HepG2 (cell line): ENCODE results near the gene TBC1D20. TPM values are rescaled to one million over a fixed set of nuclear protein-coding genes. Genes with fewer than 3 reads are reported as not detected.

Experiments
- CHCHD3 ChIP-seq: sonication (generic); formaldehyde crosslinking; IDR thresholded peaks from 2 replicates; pipeline ENCODE4 v1.8.0; 2022; ENCODE audit warnings: mild to moderate bottlenecking, missing genetic modification reagents, moderate library complexity
- FLYWCH1 ChIP-seq: sonication (generic); formaldehyde crosslinking; IDR thresholded peaks from 2 replicates; pipeline ENCODE4 v1.8.1; 2023; ENCODE audit warnings: mild to moderate bottlenecking, missing genetic modification reagents
- GZF1 ChIP-seq: sonication (generic); formaldehyde crosslinking; IDR thresholded peaks from 2 replicates; pipeline ENCODE4 v1.5.1; 2020; ENCODE audit warnings: mild to moderate bottlenecking, missing genetic modification reagents
- HNF1A ChIP-seq, 2 experiments: sonication (generic) in 1 of 2; formaldehyde crosslinking in 1 of 2; IDR thresholded peaks; 2 replicates each; pipeline versions ENCODE4 v1.4.0 to v1.6.1; 2016 to 2020; ENCODE audit warnings: borderline replicate concordance in 1 of 2, low read depth in 1 of 2, mild to moderate bottlenecking in 1 of 2, missing genetic modification reagents in 1 of 2
- HOXD1 ChIP-seq: sonication (generic); formaldehyde crosslinking; IDR thresholded peaks from 2 replicates; pipeline ENCODE4 v1.5.0; 2020; ENCODE audit warnings: missing genetic modification reagents
- KLF15 ChIP-seq: sonication (generic); formaldehyde crosslinking; IDR thresholded peaks from 2 replicates; pipeline ENCODE4 v1.8.1; 2023; ENCODE audit warnings: borderline replicate concordance, mild to moderate bottlenecking, inconsistent platforms, missing genetic modification reagents, mixed read lengths
- MED1 ChIP-seq: sonication (generic); formaldehyde crosslinking; IDR thresholded peaks from 2 replicates; pipeline ENCODE4 v1.4.0; 2020; ENCODE audit warnings: missing genetic modification reagents
- NR1H2 ChIP-seq: sonication (generic); formaldehyde crosslinking; IDR thresholded peaks from 2 replicates; pipeline ENCODE4 v1.8.1; 2022; ENCODE audit warnings: low read depth, missing genetic modification reagents, borderline replicate concordance
- POLR2G ChIP-seq: fragments of 200-400 bp; formaldehyde crosslinking; IDR thresholded peaks from 2 replicates; pipeline ENCODE4 v1.6.1; 2018; ENCODE audit warnings: mild to moderate bottlenecking, low read depth, low read length, moderate library complexity
- SALL1 ChIP-seq: sonication (generic); formaldehyde crosslinking; IDR thresholded peaks from 2 replicates; pipeline ENCODE4 v1.8.0; 2022; ENCODE audit warnings: mild to moderate bottlenecking, missing genetic modification reagents
- SP2 ChIP-seq: sonication (generic); formaldehyde crosslinking; IDR thresholded peaks from 2 replicates; pipeline ENCODE4 v1.5.1; 2020; ENCODE audit warnings: mild to moderate bottlenecking, missing genetic modification reagents
- TBP ChIP-seq: sonication (generic); formaldehyde crosslinking; IDR thresholded peaks from 2 replicates; pipeline ENCODE4 v1.5.0; 2020; ENCODE audit warnings: missing genetic modification reagents
- ZFX ChIP-seq: sonication (generic); formaldehyde crosslinking; IDR thresholded peaks from 2 replicates; pipeline ENCODE4 v1.4.0; 2020; ENCODE audit warnings: mild to moderate bottlenecking, low read depth, missing genetic modification reagents, moderate library complexity
- ZNF12 ChIP-seq: sonication (generic); formaldehyde crosslinking; IDR thresholded peaks from 2 replicates; pipeline ENCODE4 v1.5.0; 2020; ENCODE audit warnings: missing genetic modification reagents
- ZNF275 ChIP-seq: sonication (generic); formaldehyde crosslinking; IDR thresholded peaks from 2 replicates; pipeline ENCODE4 v1.8.0; 2022; ENCODE audit warnings: missing genetic modification reagents, mild to moderate bottlenecking, inconsistent platforms, borderline replicate concordance
- ZNF652 ChIP-seq: IDR thresholded peaks from 2 replicates; pipeline ENCODE4 v1.6.1; 2016; ENCODE audit warnings: low read depth, borderline replicate concordance
- ZNF790 ChIP-seq: sonication (generic); formaldehyde crosslinking; IDR thresholded peaks from 2 replicates; pipeline ENCODE4 v1.8.0; 2022; ENCODE audit warnings: missing genetic modification reagents, mild to moderate bottlenecking, borderline replicate concordance
- ZSCAN29 ChIP-seq: sonication (generic); formaldehyde crosslinking; conservative IDR thresholded peaks from 2 replicates; pipeline ENCODE4 v1.4.0; 2020; ENCODE audit warnings: mild to moderate bottlenecking, missing genetic modification reagents
- polyA plus RNA-seq, 8 experiments: library from polyadenylated mRNA; depleted of rRNA in 3 of 8; stranded (reverse) in 7 of 8; unstranded in 1 of 8; fragments of >200 nt; fragmentation: Illumina TruSeq in 4 of 8; extraction: Trizol in 4 of 8; gene quantifications; 2 replicates each; pipeline versions ENCODE4 v1.2.1 to v1.2.3, GENCODE V29; 2011 to 2016; ENCODE audit warnings: low read depth in 4 of 8, missing spikeins in 1 of 8, mixed read lengths in 1 of 8; ENCODE audit not compliant: insufficient read depth in 1 of 8
- total RNA-seq, 5 experiments: library from RNA; depleted of rRNA; stranded (reverse); fragments of >200 nt; fragmentation: Illumina TruSeq; extraction: Trizol; gene quantifications; 2 replicates each; pipeline ENCODE4 v1.2.3, GENCODE V29; 2016; ENCODE audit warnings: low read depth in 1 of 5
- TF ChIP-seq, protein P1 (sequence below): sonication (generic); formaldehyde crosslinking; IDR thresholded peaks from 2 replicates; pipeline ENCODE4 v1.4.0; 2020; ENCODE audit warnings: mild to moderate bottlenecking, missing genetic modification reagents
- TF ChIP-seq, protein P2 (sequence below): sonication (generic); formaldehyde crosslinking; IDR thresholded peaks from 2 replicates; pipeline ENCODE4 v1.8.1; 2023; ENCODE audit warnings: mild to moderate bottlenecking, missing genetic modification reagents, borderline replicate concordance

Gene TBC1D20
- total and polyA plus RNA-seq, 2 of the 13 experiments (the other 11 are each of a cell fraction or from before 2014, with no cell fraction given): 36.6 to 47.1 TPM

GRCh38 chr20:408843-409696, 53.3 kb downstream of the TBC1D20 start (continued):
- TF ChIP-seq HNF1A (IDR thresholded peaks at IDR 0.05; ENCODE audit: low read depth): no peak
- TF ChIP-seq HNF1A (CRISPR knock-in tag; IDR thresholded peaks at IDR 0.05; ENCODE audit: borderline replicate concordance): no peak
- TF ChIP-seq, protein P1, sequence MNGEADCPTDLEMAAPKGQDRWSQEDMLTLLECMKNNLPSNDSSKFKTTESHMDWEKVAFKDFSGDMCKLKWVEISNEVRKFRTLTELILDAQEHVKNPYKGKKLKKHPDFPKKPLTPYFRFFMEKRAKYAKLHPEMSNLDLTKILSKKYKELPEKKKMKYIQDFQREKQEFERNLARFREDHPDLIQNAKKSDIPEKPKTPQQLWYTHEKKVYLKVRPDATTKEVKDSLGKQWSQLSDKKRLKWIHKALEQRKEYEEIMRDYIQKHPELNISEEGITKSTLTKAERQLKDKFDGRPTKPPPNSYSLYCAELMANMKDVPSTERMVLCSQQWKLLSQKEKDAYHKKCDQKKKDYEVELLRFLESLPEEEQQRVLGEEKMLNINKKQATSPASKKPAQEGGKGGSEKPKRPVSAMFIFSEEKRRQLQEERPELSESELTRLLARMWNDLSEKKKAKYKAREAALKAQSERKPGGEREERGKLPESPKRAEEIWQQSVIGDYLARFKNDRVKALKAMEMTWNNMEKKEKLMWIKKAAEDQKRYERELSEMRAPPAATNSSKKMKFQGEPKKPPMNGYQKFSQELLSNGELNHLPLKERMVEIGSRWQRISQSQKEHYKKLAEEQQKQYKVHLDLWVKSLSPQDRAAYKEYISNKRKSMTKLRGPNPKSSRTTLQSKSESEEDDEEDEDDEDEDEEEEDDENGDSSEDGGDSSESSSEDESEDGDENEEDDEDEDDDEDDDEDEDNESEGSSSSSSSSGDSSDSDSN (CRISPR knock-in tag): peak; percentile 48
- TF ChIP-seq SALL1: peak; percentile 9; the same call in 1 of the 2 replicates
- TF ChIP-seq HOXD1 (CRISPR knock-in tag): peak; percentile 12; the same call in 1 of the 2 replicates
- peak; percentile 90 for TF ChIP-seq ZSCAN29 (CRISPR knock-in tag)
- TF ChIP-seq ZNF12 (CRISPR knock-in tag): 0 out of 2 replicates have a peak, but pooled peaks have one; percentile 14
- TF ChIP-seq TBP (CRISPR knock-in tag): no peak
- peak; percentile 90; the same call in 1 of the 2 replicates for TF ChIP-seq ZNF275
- 0 out of 2 replicates have a peak, but pooled peaks have one; percentile 21 for TF ChIP-seq FLYWCH1 (CRISPR knock-in tag)
- no peak for TF ChIP-seq CHCHD3 (CRISPR knock-in tag)
- 0 out of 2 replicates have a peak, but pooled peaks have one; percentile 16 for TF ChIP-seq ZNF790 (CRISPR knock-in tag)
- TF ChIP-seq MED1 (CRISPR knock-in tag): no peak; the same call in 1 of the 2 replicates
- no peak; the same call in 1 of the 2 replicates for TF ChIP-seq NR1H2
- 0 out of 2 replicates have a peak, but pooled peaks have one; percentile 10 for TF ChIP-seq KLF15
- peak; percentile 1 for TF ChIP-seq POLR2G
- TF ChIP-seq, protein P2, sequence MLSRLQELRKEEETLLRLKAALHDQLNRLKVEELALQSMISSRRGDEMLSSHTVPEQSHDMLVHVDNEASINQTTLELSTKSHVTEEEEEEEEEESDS: peak; percentile 34; the same call in 1 of the 2 replicates
- TF ChIP-seq ZFX (CRISPR knock-in tag): peak; percentile 26
- TF ChIP-seq ZNF652 (CRISPR knock-in tag): no peak
- TF ChIP-seq GZF1 (CRISPR knock-in tag): peak; percentile 51; the same call in 1 of the 2 replicates
- 0 out of 2 replicates have a peak, but pooled peaks have one; percentile 23 for TF ChIP-seq SP2 (CRISPR knock-in tag)
